Measurements from ENCODE around the gene CD99L2.

- TF ChIP-seq HDGF (IDR thresholded peaks at IDR 0.05; ENCODE audit: borderline replicate concordance) (no peak), BHLHE40 (IDR thresholded peaks at IDR 0.05; ENCODE audit: borderline replicate concordance) (no peak), NFRKB (IDR thresholded peaks at IDR 0.05) (no peak), SUZ12 (IDR thresholded peaks at IDR 0.05) (no peak), L3MBTL2 (conservative IDR thresholded peaks at IDR 0.05) (no peak), FOXK2 (IDR thresholded peaks at IDR 0.05) (no peak), FOXA1 (IDR thresholded peaks at IDR 0.05) (no peak), FOXM1 (IDR thresholded peaks at IDR 0.05; ENCODE audit: borderline replicate concordance) (no peak), SP1 (IDR thresholded peaks at IDR 0.05) (no peak), TARDBP (IDR thresholded peaks at IDR 0.05) (no peak), CTBP1 (IDR thresholded peaks at IDR 0.05; ENCODE audit: borderline replicate concordance) (no peak), LEF1 (IDR thresholded peaks at IDR 0.05; ENCODE audit: borderline replicate concordance) (no peak), ELF4 (IDR thresholded peaks at IDR 0.05) (no peak), ZNF384 (IDR thresholded peaks at IDR 0.05) (no peak)
Measured at GRCh38 chrX:150766351-150767044, 132.0 kb downstream of the CD99L2 start.
